CD4-positive, alpha-beta T cell treated with Interleukin-4 for 4 hours (primary cell): ENCODE data around the gene ELMO3.

Experiments used
- DNase-seq: peaks from one replicate; pipeline ENCODE4 v3.0.0-alpha.2; 2020

The ELMO3 gene, protein sequence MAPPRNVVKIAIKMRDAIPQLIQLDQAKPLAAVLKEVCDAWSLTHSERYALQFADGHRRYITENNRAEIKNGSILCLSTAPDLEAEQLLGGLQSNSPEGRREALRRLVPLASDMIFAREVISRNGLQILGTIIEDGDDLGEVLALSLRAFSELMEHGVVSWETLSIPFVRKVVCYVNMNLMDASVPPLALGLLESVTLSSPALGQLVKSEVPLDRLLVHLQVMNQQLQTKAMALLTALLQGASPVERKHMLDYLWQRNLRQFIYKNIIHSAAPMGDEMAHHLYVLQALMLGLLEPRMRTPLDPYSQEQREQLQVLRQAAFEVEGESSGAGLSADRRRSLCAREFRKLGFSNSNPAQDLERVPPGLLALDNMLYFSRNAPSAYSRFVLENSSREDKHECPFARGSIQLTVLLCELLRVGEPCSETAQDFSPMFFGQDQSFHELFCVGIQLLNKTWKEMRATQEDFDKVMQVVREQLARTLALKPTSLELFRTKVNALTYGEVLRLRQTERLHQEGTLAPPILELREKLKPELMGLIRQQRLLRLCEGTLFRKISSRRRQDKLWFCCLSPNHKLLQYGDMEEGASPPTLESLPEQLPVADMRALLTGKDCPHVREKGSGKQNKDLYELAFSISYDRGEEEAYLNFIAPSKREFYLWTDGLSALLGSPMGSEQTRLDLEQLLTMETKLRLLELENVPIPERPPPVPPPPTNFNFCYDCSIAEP

GRCh38 chr16:67199011-67199807 is at the start of gene ELMO3:
Gene ELMO3 (plus strand): TSS chr16:67199131. CDS start chr16:67199327, 196 bp downstream.
- no peak for DNase-seq

DNA sequence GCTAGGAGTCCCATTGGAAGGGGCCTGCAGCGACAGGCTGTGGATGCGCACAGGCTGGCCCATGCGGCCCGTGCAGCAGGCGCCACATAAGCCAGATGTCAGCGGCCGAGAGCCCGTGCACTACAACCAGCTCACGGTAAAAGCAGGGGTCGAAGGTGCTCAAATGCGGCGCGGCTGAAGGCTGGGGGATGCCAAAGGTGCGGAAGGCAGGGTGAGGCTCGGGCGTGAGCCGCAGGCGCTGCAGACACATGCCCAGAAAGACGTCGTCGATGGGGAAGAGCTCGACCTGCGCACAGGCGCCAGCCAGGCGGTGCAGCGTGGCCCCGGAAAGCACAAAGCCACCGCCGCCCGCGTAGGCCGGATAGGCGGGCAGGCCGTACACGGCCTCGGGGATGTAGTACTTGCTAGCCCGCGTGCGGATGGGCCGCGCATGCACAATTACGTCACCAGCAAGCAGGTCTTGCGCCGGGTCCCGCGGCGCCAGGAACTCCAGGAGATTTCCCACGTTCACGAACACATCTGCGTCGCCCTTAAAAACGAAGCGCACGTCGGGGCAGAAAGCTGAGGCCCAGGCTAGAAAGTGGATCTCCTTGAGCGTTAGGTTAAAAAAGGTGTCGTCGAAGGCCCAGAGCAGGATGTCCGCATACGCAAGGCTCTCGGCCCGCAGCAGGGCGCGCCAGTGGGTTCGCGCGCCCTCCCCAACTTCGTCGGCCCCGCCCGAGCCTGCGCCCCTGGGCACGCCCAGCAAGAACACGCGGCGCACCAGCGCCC is 49.5 kb upstream of the ELMO3 start:
- no peak for DNase-seq

GRCh38 chr16:67150047-67150832 is 48.7 kb upstream of the ELMO3 start:
- peak; percentile 33 for DNase-seq

GRCh38 chr16:67150833-67151396 is 48.0 kb upstream of the ELMO3 start, which contains the start of gene B3GNT9:
Gene B3GNT9 (minus strand): TSS chr16:67150998. CDS start chr16:67150485, 513 bp downstream.
- no peak for DNase-seq

- DNase-seq = no peak
These were observed 47.4 kb upstream of the ELMO3 start for GRCh38 chr16:67151431-67152097.

GRCh38 chr16:67154578-67155294 is 44.2 kb upstream of the ELMO3 start:
- no peak for DNase-seq

GRCh38 chr16:67155295-67156142 is 43.4 kb upstream of the ELMO3 start:
- DNase-seq = peak; percentile 72

- no peak for DNase-seq
These were observed 42.6 kb upstream of the ELMO3 start for GRCh38 chr16:67156143-67156844.

DNA sequence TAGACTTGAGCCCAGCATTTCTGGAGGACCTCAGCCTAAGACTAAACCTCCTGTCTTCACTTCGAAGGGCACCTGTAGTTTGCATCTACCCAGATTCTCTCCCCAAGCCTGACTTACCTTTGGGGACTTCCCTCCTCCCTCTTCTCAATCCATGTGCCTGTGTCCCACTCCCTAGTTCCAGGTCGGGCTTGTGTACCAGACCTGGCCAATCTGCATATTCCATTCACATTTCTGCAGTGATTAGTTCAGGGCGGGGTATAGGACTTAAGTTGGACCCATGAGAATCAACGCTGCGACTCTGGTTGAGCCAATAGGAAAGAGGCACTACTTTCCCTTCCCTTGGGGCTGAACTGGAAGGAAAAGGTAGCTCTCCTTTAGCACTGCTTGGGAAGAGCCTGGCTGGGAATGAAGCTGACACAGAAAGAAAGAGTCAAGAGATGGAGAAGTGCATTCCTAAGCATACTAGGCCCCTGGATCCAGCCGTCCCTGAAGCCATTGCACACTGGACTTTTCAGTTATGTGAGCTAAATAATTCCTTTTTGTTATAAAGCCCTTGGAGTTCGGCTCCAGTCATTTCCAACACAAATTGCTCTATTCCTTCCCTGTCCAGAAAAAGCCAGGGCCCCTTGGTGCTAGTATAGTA is 41.7 kb upstream of the ELMO3 start:
- no peak for DNase-seq

- peak; percentile 76 for DNase-seq
These were observed 40.9 kb upstream of the ELMO3 start for GRCh38 chr16:67157892-67158635.

- peak; percentile 87 for DNase-seq
These were observed 40.0 kb upstream of the ELMO3 start for GRCh38 chr16:67158637-67159600.

DNA sequence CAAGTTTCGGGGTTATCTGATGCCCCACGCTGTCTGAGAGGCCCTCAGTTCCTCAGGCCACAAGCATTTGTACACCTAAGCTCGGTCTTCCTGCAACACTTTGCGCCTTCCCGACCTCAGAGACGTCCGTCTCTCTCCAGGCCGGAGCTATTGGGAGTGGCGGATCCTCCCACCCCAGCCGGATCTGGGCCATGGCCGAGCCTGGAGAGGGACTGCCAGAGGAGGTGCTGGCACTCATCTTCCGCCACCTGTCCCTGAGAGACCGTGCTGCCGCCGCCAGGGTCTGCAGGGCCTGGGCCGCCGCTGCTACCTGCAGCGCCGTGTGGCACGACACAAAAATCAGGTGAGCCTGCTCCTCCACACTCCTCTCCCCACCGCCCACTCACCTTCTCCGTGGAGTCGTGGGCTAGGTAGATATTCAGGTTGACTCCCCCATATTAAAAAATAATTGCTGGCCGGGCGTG is 37.3 kb upstream of the ELMO3 start:
- no peak for DNase-seq

DNA sequence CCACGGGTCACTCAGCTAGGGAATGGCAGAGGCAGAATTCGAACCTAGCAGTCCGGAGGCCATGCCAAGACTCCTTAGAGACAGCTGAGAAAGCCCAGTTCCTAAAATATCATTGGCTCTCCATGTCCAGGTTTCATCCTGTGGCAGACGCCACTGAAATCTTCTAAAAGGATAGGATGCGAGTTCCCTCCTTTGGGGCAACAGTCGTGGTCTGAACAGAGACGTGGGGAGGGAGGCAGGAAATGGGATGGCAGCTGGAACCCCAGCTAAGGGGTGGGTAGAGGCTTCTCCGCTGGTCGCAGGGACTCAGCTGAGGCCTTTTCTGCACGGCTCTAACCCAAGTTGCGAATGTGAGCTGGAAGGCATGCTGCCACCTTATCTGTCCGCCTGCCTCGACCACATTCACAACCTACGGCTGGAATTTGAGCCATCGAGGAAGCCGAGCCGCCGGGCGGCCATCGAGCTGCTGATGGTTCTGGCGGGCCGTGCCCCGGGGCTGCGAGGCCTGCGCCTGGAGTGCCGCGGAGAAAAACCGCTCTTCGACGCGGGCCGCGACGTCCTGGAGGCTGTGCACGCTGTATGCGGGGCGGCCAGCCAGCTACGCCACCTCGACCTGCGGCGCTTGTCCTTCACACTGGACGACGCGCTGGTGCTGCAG is 36.3 kb upstream of the ELMO3 start:
- no peak for DNase-seq

- DNase-seq = peak; percentile 44
These were observed 35.5 kb upstream of the ELMO3 start for GRCh38 chr16:67163164-67163998.
